ENCODE measurements around the gene ZCCHC14.
A peak's percentile ranks its signal among the peaks of the same experiment; 100 is the strongest.
"Not testable (repeated sequence)": the region's sequence is repeated elsewhere in the genome, so short reads cannot be mapped to it uniquely, and the experiment has no call there.

The ZCCHC14 gene

GRCh38 chr16:87490096-87490798 is 2.6 kb downstream of the ZCCHC14 start:
- H3K27ac Mint-ChIP-seq: no peak overlapping the region
- H3K9me3 Mint-ChIP-seq: no peaks in the 10 kb centered on the region
- peak overlapping the region; percentile 88 for H3K4me3 Mint-ChIP-seq
- H3K27me3 Mint-ChIP-seq (ENCODE audit: low read depth, poor library complexity): peaks cover 6% of the 10 kb centered on the region
- DNase-seq: no peak
- no peak for TF ChIP-seq CTCF (IDR thresholded peaks at IDR 0.05)
- peaks cover 68% of the 10 kb centered on the region for H3K4me1 Mint-ChIP-seq
- no peaks in the 10 kb centered on the region for H3K36me3 Mint-ChIP-seq (ENCODE audit: low read depth)

DNA sequence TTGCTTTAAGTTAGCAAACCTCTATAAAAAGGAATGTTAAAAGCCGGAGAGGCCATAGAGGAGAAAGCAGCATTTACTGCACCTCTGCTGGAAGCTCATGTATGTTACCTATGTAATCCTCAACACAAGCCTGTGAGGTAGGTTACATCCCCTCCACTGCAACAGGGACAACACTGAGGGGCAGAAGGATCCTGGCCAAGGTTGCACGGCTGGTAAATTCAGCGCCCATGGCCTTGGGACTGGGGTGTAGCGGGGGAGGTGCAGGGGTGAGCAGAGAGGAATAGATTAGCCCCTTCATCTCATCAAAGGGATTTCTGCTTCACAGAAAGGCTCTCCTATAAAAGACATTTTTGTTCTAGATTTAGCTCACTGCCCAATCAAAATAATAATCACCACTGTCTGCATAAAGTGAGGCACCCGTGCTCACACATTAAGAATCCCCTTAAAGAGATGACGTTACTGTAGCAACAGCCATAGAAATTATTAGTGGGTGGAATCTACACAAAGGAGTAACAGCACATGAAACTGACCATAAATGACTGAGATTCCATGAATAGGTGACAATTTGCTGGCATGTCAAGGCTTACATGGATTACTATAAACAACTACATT is 3.3 kb downstream of the ZCCHC14 start:
- no peaks in the 10 kb centered on the region for H3K36me3 Mint-ChIP-seq (ENCODE audit: low read depth)
- TF ChIP-seq CTCF (IDR thresholded peaks at IDR 0.05): no peak
- DNase-seq: no peak
- no peaks in the 10 kb centered on the region for H3K9me3 Mint-ChIP-seq
- H3K27me3 Mint-ChIP-seq (ENCODE audit: low read depth, poor library complexity): peaks cover 6% of the 10 kb centered on the region
- peak overlapping the region; percentile 88 for H3K4me3 Mint-ChIP-seq
- peaks cover 75% of the 10 kb centered on the region for H3K4me1 Mint-ChIP-seq
- no peak overlapping the region for H3K27ac Mint-ChIP-seq

DNA sequence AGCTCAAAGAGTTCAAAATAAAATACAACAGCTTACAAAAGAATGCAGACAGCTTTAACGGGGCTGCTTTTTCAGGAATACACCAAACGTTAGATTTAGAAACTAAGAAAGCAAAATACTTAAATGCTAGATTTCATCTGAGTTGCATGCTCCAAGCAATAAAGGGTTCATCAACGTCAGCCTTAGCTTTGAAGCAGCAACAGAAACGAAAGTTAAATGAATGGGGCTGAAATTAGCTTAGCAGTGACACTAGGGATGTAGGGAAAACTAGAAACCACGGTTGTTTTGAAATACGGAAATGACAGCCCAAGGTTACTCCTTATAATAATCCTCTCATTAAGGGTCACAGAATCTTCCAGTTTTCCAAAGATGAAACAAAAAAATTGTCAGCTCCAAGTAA is 3.9 kb downstream of the ZCCHC14 start:
- H3K4me3 Mint-ChIP-seq: peak overlapping the region; percentile 88
- H3K4me1 Mint-ChIP-seq: peaks cover 80% of the 10 kb centered on the region
- not testable (repeated sequence) for DNase-seq; H3K9me3 Mint-ChIP-seq; H3K27me3 Mint-ChIP-seq (ENCODE audit: low read depth, poor library complexity); H3K27ac Mint-ChIP-seq; H3K36me3 Mint-ChIP-seq (ENCODE audit: low read depth)

GRCh38 chr16:87487361-87487924 is 5.4 kb downstream of the ZCCHC14 start:
- no peak overlapping the region for H3K27ac Mint-ChIP-seq
- no peak for TF ChIP-seq CTCF (IDR thresholded peaks at IDR 0.05)
- H3K36me3 Mint-ChIP-seq (ENCODE audit: low read depth): peaks cover 6% of the 10 kb centered on the region
- H3K9me3 Mint-ChIP-seq: no peaks in the 10 kb centered on the region
- H3K4me1 Mint-ChIP-seq: peaks cover 83% of the 10 kb centered on the region
- peaks cover 6% of the 10 kb centered on the region for H3K27me3 Mint-ChIP-seq (ENCODE audit: low read depth, poor library complexity)
- DNase-seq: no peak
- peak overlapping the region; percentile 71 for H3K4me3 Mint-ChIP-seq

DNA sequence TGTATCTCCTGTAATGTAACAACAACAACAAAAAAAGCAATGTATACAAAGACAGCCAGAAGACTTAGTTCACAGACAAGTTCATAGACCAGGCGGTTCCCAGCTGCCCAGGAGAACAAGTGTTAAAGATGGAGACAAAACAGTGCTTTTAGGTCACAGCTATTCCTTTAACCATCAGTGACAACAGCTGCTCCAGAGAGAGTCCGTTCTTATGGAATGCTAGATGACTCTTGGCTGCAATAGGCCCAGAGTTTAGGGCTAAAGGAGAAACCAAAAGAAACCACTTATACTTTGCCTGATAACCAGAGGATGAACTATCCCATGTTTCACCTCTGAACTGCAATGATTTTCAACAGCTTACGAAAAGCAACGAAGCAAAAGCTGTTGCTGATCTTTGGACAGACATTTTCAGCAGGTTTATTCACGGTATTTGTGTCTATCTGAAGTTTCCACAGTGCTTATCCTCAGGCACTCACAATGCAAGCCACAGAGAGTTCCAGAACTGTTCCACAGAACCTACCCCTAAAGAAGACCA is 6.0 kb downstream of the ZCCHC14 start:
- Mint-ChIP-seq H3K27ac (peak overlapping the region; percentile 36), H3K4me3 (peak overlapping the region; percentile 71), H3K4me1 (peaks cover 90% of the 10 kb centered on the region), H3K36me3 (ENCODE audit: low read depth) (peaks cover 12% of the 10 kb centered on the region), H3K27me3 (ENCODE audit: low read depth, poor library complexity) (peaks cover 6% of the 10 kb centered on the region), H3K9me3 (no peaks in the 10 kb centered on the region)
- TF ChIP-seq CTCF (IDR thresholded peaks at IDR 0.05): no peak
- no peak for DNase-seq

DNA sequence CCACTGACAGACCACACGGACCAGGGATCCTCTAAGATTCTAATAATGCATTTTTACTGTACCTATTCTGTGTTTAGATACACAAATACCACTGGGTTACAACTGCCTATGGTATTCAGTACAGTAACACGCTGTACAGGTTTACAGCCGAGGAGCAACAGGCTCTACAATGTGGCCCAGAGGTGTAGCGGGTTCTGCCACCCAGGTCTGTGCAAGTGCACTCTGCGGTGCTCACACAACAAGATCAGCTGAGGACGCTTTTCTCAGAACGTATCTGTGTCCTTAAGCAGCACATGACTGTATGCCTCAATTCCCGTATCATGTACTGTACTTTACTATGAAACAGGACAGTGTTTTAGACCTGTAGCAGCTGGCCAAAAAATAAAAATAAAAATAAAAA is 6.5 kb downstream of the ZCCHC14 start:
- TF ChIP-seq CTCF (IDR thresholded peaks at IDR 0.05): no peak
- Mint-ChIP-seq H3K36me3 (ENCODE audit: low read depth) (peaks cover 15% of the 10 kb centered on the region), H3K9me3 (no peaks in the 10 kb centered on the region), H3K4me3 (no peak overlapping the region), H3K4me1 (peaks cover 92% of the 10 kb centered on the region), H3K27ac (no peak overlapping the region), H3K27me3 (ENCODE audit: low read depth, poor library complexity) (peaks cover 6% of the 10 kb centered on the region)
- DNase-seq: no peak

DNA sequence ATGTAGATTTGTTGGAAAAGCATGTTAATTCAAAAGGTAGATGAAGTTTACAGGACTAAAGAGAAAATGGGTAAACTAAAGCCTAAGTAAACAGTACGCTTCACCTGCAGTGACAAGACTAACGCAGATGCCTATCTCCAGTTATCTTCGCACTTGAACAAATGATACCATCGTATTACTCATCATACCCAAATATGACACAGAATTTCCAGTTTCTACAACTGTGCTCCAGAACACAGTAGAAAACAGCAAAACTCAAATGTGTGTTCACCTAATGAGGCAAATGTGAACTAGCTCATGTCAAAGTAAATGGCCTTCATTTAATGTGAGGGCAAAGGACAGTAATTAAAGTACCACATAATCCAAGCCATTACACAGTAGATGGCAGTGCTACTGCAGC is 7.0 kb downstream of the ZCCHC14 start:
- not testable (repeated sequence) for DNase-seq; H3K4me3 Mint-ChIP-seq; H3K27ac Mint-ChIP-seq; H3K9me3 Mint-ChIP-seq; H3K27me3 Mint-ChIP-seq (ENCODE audit: low read depth, poor library complexity)
- Mint-ChIP-seq H3K4me1 (peaks cover 91% of the 10 kb centered on the region), H3K36me3 (ENCODE audit: low read depth) (peaks cover 18% of the 10 kb centered on the region)
